Activated T-cell treated with anti-CD3 and anti-CD28 coated beads, Interleukin-2, amount 50 U/mL, for 72 hours (primary cell): ENCODE results near the gene FSD1L. TPM values are rescaled to one million over a fixed set of nuclear protein-coding genes. Genes with fewer than 3 reads are reported as not detected.
"Not testable (repeated sequence)": the region's sequence is repeated elsewhere in the genome, so short reads cannot be mapped to it uniquely, and the experiment has no call there.

Source experiments
- ATAC-seq, 2 donors: fragments of 150-1000 bp; cut with Tn5 transposase; replicated peaks in 1 of 2; 2 replicates each; pipeline ENCODE4 v1.10.0; 2021; ENCODE audit warnings: moderate library complexity in 2 of 2, mild to moderate bottlenecking in 1 of 2
- DNase-seq, 2 donors: peaks; one replicate each; pipeline ENCODE4 v3.0.0; 2021 to 2022; ENCODE audit warnings: mixed read lengths in 1 of 2
- H3K27ac Mint-ChIP-seq: one replicate; pipeline ENCODE4 v1.8.0; 2022; ENCODE audit warnings: mild to moderate bottlenecking, moderate library complexity, mixed read lengths
- H3K27me3 Mint-ChIP-seq: one replicate; pipeline ENCODE4 v1.8.0; 2022; ENCODE audit warnings: low read depth, mixed read lengths
- H3K36me3 Mint-ChIP-seq, 2 donors: one replicate each; pipeline ENCODE4 v1.8.0; 2022; ENCODE audit warnings: mixed read lengths in 2 of 2, mild to moderate bottlenecking in 1 of 2; ENCODE audit not compliant: insufficient read depth in 2 of 2
- H3K4me1 Mint-ChIP-seq: one replicate; pipeline ENCODE4 v1.8.0; 2022; ENCODE audit warnings: low read depth, mixed read lengths
- H3K4me3 Mint-ChIP-seq, 2 donors: one replicate each; pipeline ENCODE4 v1.8.0; 2022; ENCODE audit warnings: mild to moderate bottlenecking in 2 of 2, mixed read lengths in 2 of 2, moderate library complexity in 2 of 2
- H3K9me3 Mint-ChIP-seq, 2 donors: one replicate each; pipeline ENCODE4 v1.8.0; 2022; ENCODE audit warnings: mixed read lengths in 2 of 2
- total RNA-seq, 2 donors: library from RNA; stranded (reverse); gene quantifications; one replicate each; pipeline ENCODE4 v1.2.3, GENCODE V29; 2022

Gene FSD1L
- total RNA-seq, 2 donors from 2014 or later, result 2.2 to 3.0 TPM

- peak in 1 of 2 donors; percentile 28 for ATAC-seq
- Mint-ChIP-seq H3K36me3 (no peaks in the 10 kb centered on the region), H3K4me3 (no peak overlapping the region), H3K27ac (no peak overlapping the region), H3K4me1 (peaks cover 8% of the 10 kb centered on the region), H3K9me3 (no peaks in the 10 kb centered on the region), H3K27me3 (no peaks in the 10 kb centered on the region)
- no peak for DNase-seq
Observed at GRCh38 chr9:105510024-105510423, 62.2 kb downstream of the FSD1L start.

- H3K4me3 Mint-ChIP-seq, result no peak overlapping the region
- no peaks in the 10 kb centered on the region for H3K36me3 Mint-ChIP-seq
- H3K9me3 Mint-ChIP-seq, result no peaks in the 10 kb centered on the region
- no peaks in the 10 kb centered on the region for H3K27me3 Mint-ChIP-seq
- H3K4me1 Mint-ChIP-seq, result peaks cover 8% of the 10 kb centered on the region
- no peak for ATAC-seq
- no peak for DNase-seq
- no peak overlapping the region for H3K27ac Mint-ChIP-seq
Observed at GRCh38 chr9:105511446-105511845, 63.6 kb downstream of the FSD1L start.

GRCh38 chr9:105515811-105516413 is 68.1 kb downstream of the FSD1L start:
- H3K4me1 Mint-ChIP-seq, result no peaks in the 10 kb centered on the region
- ATAC-seq, result no peak

GRCh38 chr9:105519710-105520369 is 72.0 kb downstream of the FSD1L start:
- ATAC-seq (peak; percentile 94 to 97), DNase-seq (peak; percentile 40 to 52)
- not testable (repeated sequence) for H3K4me3 Mint-ChIP-seq, H3K27ac Mint-ChIP-seq, H3K27me3 Mint-ChIP-seq, H3K4me1 Mint-ChIP-seq, H3K9me3 Mint-ChIP-seq, H3K36me3 Mint-ChIP-seq

More at GRCh38 chr9:105515811-105516413, 68.1 kb downstream of the FSD1L start:
- Mint-ChIP-seq H3K4me3 (no peak overlapping the region), H3K36me3 (no peaks in the 10 kb centered on the region), H3K9me3 (no peaks in the 10 kb centered on the region), H3K27me3 (no peaks in the 10 kb centered on the region), H3K27ac (no peak overlapping the region)
- DNase-seq, result no peak

- not testable (repeated sequence) for H3K36me3 Mint-ChIP-seq, DNase-seq, H3K27me3 Mint-ChIP-seq, H3K4me3 Mint-ChIP-seq, H3K9me3 Mint-ChIP-seq, H3K27ac Mint-ChIP-seq, ATAC-seq, H3K4me1 Mint-ChIP-seq
Observed at GRCh38 chr9:105520992-105521391, 73.2 kb downstream of the FSD1L start.

GRCh38 chr9:105522618-105523385 is 75.0 kb downstream of the FSD1L start:
- not testable (repeated sequence) for H3K4me1 Mint-ChIP-seq, H3K36me3 Mint-ChIP-seq, H3K4me3 Mint-ChIP-seq, H3K9me3 Mint-ChIP-seq, DNase-seq, H3K27me3 Mint-ChIP-seq, H3K27ac Mint-ChIP-seq
- ATAC-seq, result peak in 1 of 2 donors; percentile 38

GRCh38 chr9:105531530-105531929 is 83.7 kb downstream of the FSD1L start:
- peaks cover 2 to 5% of the 10 kb centered on the region in 2 donors for H3K36me3 Mint-ChIP-seq
- no peak overlapping the region for H3K27ac Mint-ChIP-seq
- H3K9me3 Mint-ChIP-seq, result peaks cover 2 to 5% of the 10 kb centered on the region in 2 donors
- H3K4me3 Mint-ChIP-seq, result no peak overlapping the region
- peaks cover 32% of the 10 kb centered on the region for H3K4me1 Mint-ChIP-seq
- DNase-seq (no peak), ATAC-seq (no peak)
- no peaks in the 10 kb centered on the region for H3K27me3 Mint-ChIP-seq

GRCh38 chr9:105535920-105536668 is 88.3 kb downstream of the FSD1L start:
- Mint-ChIP-seq H3K27ac (no peak overlapping the region), H3K4me3 (no peak overlapping the region), H3K9me3 (no peaks in the 10 kb centered on the region), H3K4me1 (peaks cover 32% of the 10 kb centered on the region), H3K27me3 (peaks cover 7% of the 10 kb centered on the region), H3K36me3 (peaks cover 0 to 1% of the 10 kb centered on the region in 2 donors)
- ATAC-seq, result peak; percentile 32 to 64
- DNase-seq, result no peak

- peaks cover 31% of the 10 kb centered on the region for H3K4me1 Mint-ChIP-seq
- H3K4me3 Mint-ChIP-seq, result no peak overlapping the region
- peaks cover 0 to 1% of the 10 kb centered on the region in 2 donors for H3K36me3 Mint-ChIP-seq
- no peak for ATAC-seq
- no peak for DNase-seq
- peaks cover 7% of the 10 kb centered on the region for H3K27me3 Mint-ChIP-seq
- no peaks in the 10 kb centered on the region for H3K9me3 Mint-ChIP-seq
- H3K27ac Mint-ChIP-seq, result no peak overlapping the region
Observed at GRCh38 chr9:105539452-105539851, 91.6 kb downstream of the FSD1L start.

GRCh38 chr9:105541838-105542237 is 94.0 kb downstream of the FSD1L start:
- Mint-ChIP-seq H3K9me3 (no peaks in the 10 kb centered on the region), H3K27me3 (peaks cover 7% of the 10 kb centered on the region), H3K4me3 (no peak overlapping the region), H3K27ac (no peak overlapping the region), H3K4me1 (peaks cover 12% of the 10 kb centered on the region), H3K36me3 (peaks cover 0 to 1% of the 10 kb centered on the region in 2 donors)
- DNase-seq (no peak), ATAC-seq (peak; percentile 98 to 99)

- H3K4me1 Mint-ChIP-seq, result peaks cover 11% of the 10 kb centered on the region
- peaks cover 3 to 7% of the 10 kb centered on the region in 2 donors for H3K36me3 Mint-ChIP-seq
- no peaks in the 10 kb centered on the region for H3K27me3 Mint-ChIP-seq
- ATAC-seq, result no peak
- H3K4me3 Mint-ChIP-seq, result no peak overlapping the region
- no peak overlapping the region for H3K27ac Mint-ChIP-seq
- H3K9me3 Mint-ChIP-seq, result no peaks in the 10 kb centered on the region
- DNase-seq, result no peak
Observed at GRCh38 chr9:105554042-105554441, 106.2 kb downstream of the FSD1L start.

- peaks cover 19% of the 10 kb centered on the region for H3K4me1 Mint-ChIP-seq
- H3K27me3 Mint-ChIP-seq, result no peaks in the 10 kb centered on the region
- DNase-seq (peak; percentile 81 to 85), ATAC-seq (peak; percentile 98)
- peak within 1 kb of the TSS; percentile 87 to 90 for H3K4me3 Mint-ChIP-seq
- H3K27ac Mint-ChIP-seq, result peak within 1 kb of the TSS; percentile 55
- H3K9me3 Mint-ChIP-seq, result peaks cover 3 to 9% of the 10 kb centered on the region in 2 donors
- H3K36me3 Mint-ChIP-seq, result peaks cover 15 to 27% of the 10 kb centered on the region in 2 donors
Observed at GRCh38 chr9:105557804-105558610, 110.2 kb downstream of the FSD1L start, which contains the start of gene FKTN. TSS of gene FKTN (plus strand) at chr9:105558131. CDS start at chr9:105575033, 16,902 bp downstream.
